GM12878 (cell line): ENCODE data around the gene LRRC59. TPM values are rescaled to one million over a fixed set of nuclear protein-coding genes. Genes with fewer than 3 reads are reported as not detected.
A peak's percentile ranks its signal among the peaks of the same experiment; 100 is the strongest.

Source experiments
- ATF7 ChIP-seq: fragments of 450-650 bp; IDR thresholded peaks from 2 replicates; pipeline ENCODE4 v1.6.1; 2016; ENCODE audit warnings: low read depth, mild to moderate bottlenecking
- BMI1 ChIP-seq: fragments of 450-650 bp; IDR thresholded peaks from 2 replicates; pipeline ENCODE4 v1.6.1; 2016; ENCODE audit warnings: mild to moderate bottlenecking, moderate library complexity, borderline replicate concordance
- CBFB ChIP-seq: IDR thresholded peaks from 2 replicates; pipeline ENCODE4 v1.6.1; 2016; ENCODE audit warnings: antibody characterized with exemption, low read depth
- CHD4 ChIP-seq: fragments of 200-600 bp; sonication (generic); IDR thresholded peaks from 2 replicates; pipeline ENCODE4 v1.6.1; 2016; ENCODE audit warnings: mild to moderate bottlenecking
- DPF2 ChIP-seq: fragments of 450-650 bp; IDR thresholded peaks from 2 replicates; pipeline ENCODE4 v1.6.1; 2017; ENCODE audit warnings: mild to moderate bottlenecking
- ELK1 ChIP-seq: IDR thresholded peaks from 2 replicates; pipeline ENCODE4 v1.6.1; 2012; ENCODE audit warnings: low read depth, low read length, improper control_type of control experiment
- GATAD2B ChIP-seq: fragments of 450-650 bp; conservative IDR thresholded peaks from 2 replicates; pipeline ENCODE4 v1.6.1; 2017; ENCODE audit warnings: low read depth, mild to moderate bottlenecking, moderate library complexity
- HDAC2 ChIP-seq: fragments of 200-600 bp; sonication (generic); IDR thresholded peaks from 2 replicates; pipeline ENCODE4 v1.6.1; 2017
- IRF4 ChIP-seq: IDR thresholded peaks from 2 replicates; pipeline ENCODE4 v1.6.1; 2011; ENCODE audit warnings: low read depth, low read length
- MEF2A ChIP-seq: IDR thresholded peaks from 2 replicates; pipeline ENCODE4 v1.6.1; 2011; ENCODE audit warnings: low read depth, mild to moderate bottlenecking, low read length, moderate library complexity; ENCODE audit not compliant: insufficient read depth
- MYC ChIP-seq: IDR thresholded peaks from 2 replicates; pipeline ENCODE4 v1.6.1; 2011; ENCODE audit warnings: mild to moderate bottlenecking, low read length, moderate library complexity, inconsistent platforms; ENCODE audit not compliant: insufficient read depth, insufficient replicate concordance, insufficient read length, severe bottlenecking
- PAX8 ChIP-seq: fragments of 450-650 bp; IDR thresholded peaks from 2 replicates; pipeline ENCODE4 v1.6.1; 2017; ENCODE audit warnings: mild to moderate bottlenecking, moderate library complexity
- PKNOX1 ChIP-seq: fragments of 450-650 bp; IDR thresholded peaks from 2 replicates; pipeline ENCODE4 v1.6.1; 2016; ENCODE audit warnings: mild to moderate bottlenecking
- PRDM15 ChIP-seq: fragments of 450-650 bp; formaldehyde crosslinking; IDR thresholded peaks from 2 replicates; pipeline ENCODE4 v1.4.0; 2020; ENCODE audit warnings: mild to moderate bottlenecking, moderate library complexity
- SIX5 ChIP-seq: IDR thresholded peaks from 2 replicates; pipeline ENCODE4 v1.6.1; 2011; ENCODE audit warnings: mild to moderate bottlenecking, low read depth, low read length, moderate library complexity; ENCODE audit not compliant: severe bottlenecking
- SREBF2 ChIP-seq: IDR thresholded peaks from 2 replicates; pipeline ENCODE4 v1.6.1; 2012; ENCODE audit warnings: mild to moderate bottlenecking, low read length
- SUPT20H ChIP-seq: IDR thresholded peaks from 2 replicates; pipeline ENCODE4 v1.6.1; 2011; ENCODE audit warnings: low read depth, mild to moderate bottlenecking, low read length, moderate library complexity, borderline replicate concordance; ENCODE audit not compliant: control insufficient read depth
- USF2 ChIP-seq: IDR thresholded peaks from 2 replicates; pipeline ENCODE4 v1.6.1; 2011; ENCODE audit warnings: low read depth, low read length, improper control_type of control experiment, borderline replicate concordance
- YY1 ChIP-seq: IDR thresholded peaks from 2 replicates; pipeline ENCODE4 v1.6.1; 2011; ENCODE audit warnings: low read depth, mild to moderate bottlenecking, low read length
- ZNF207 ChIP-seq: fragments of 450-650 bp; IDR thresholded peaks from 2 replicates; pipeline ENCODE4 v1.6.1; 2014; ENCODE audit warnings: antibody characterized with exemption, mild to moderate bottlenecking, borderline replicate concordance
- polyA plus RNA-seq, 11 experiments: library from polyadenylated mRNA; depleted of rRNA in 4 of 11; unstranded in 6 of 11; stranded (reverse) in 5 of 11; fragments of >200 nt; fragmentation: Nextera tagmentation in 4 of 11; fragmentation: Illumina TruSeq in 1 of 11; extraction: Ambion mirVana in 4 of 11; extraction: Trizol in 1 of 11; gene quantifications; 1 replicate in 1 of 11; 2 replicates in 10 of 11; pipeline versions ENCODE4 v1.2.1 to v1.2.3, GENCODE V29; 2011 to 2016; ENCODE audit warnings: inconsistent platforms in 2 of 11, missing spikeins in 2 of 11, low read depth in 1 of 11
- total RNA-seq, 4 experiments: library from RNA; depleted of rRNA in 3 of 4; stranded (reverse); fragments of >200 nt in 3 of 4; fragmentation: Illumina TruSeq in 1 of 4; extraction: Trizol in 1 of 4; gene quantifications; 2 replicates each; pipeline versions ENCODE4 v1.2.1 to v1.2.3, GENCODE V29; 2013 to 2021

LRRC59 gene
- total and polyA plus RNA-seq, 10 of the 15 experiments (the other 5 are each of a cell fraction or from before 2014, with no cell fraction given): 8.8 to 82.2 (median 63.0) TPM

GRCh38 chr17:50372758-50373556 lies 24.4 kb downstream of the LRRC59 start, which contains the start of the genes EME1 and MRPL27 (continued):
- TF ChIP-seq YY1 (peak; percentile 97), USF2 (peak; percentile 93), PRDM15 (CRISPR knock-in tag) (peak; percentile 88; the same call in 1 of the 2 replicates), SIX5 (peak; percentile 40), IRF4 (0 out of 2 replicates have a peak, but pooled peaks have one; percentile 13), CHD4 (no peak), DPF2 (peak; percentile 70), SUPT20H (no peak), MYC (peak; percentile 78), PAX8 (no peak), CBFB (peak; percentile 62), SREBF2 (0 out of 2 replicates have a peak, but pooled peaks have one; percentile 53), PKNOX1 (peak; percentile 83), ELK1 (peak; percentile 85), ZNF207 (peak; percentile 73; the same call in 1 of the 2 replicates), ATF7 (peak; percentile 86), MEF2A (no peak), BMI1 (no peak), HDAC2 (no peak), GATAD2B (peak; percentile 61)
